HepG2 (cell line): Measurements from ENCODE around the gene WDR83. TPM values are rescaled to one million over a fixed set of nuclear protein-coding genes. Genes with fewer than 3 reads are reported as not detected.

Experiments used
- AKNA ChIP-seq: sonication (generic); formaldehyde crosslinking; IDR thresholded peaks from 2 replicates; pipeline ENCODE4 v1.4.0; 2020; ENCODE audit warnings: missing genetic modification reagents, borderline replicate concordance
- FOXA3 ChIP-seq: IDR thresholded peaks from 2 replicates; pipeline ENCODE4 v1.6.1; 2016; ENCODE audit warnings: missing genetic modification reagents, missing compliant biosample characterization
- HOMEZ ChIP-seq: IDR thresholded peaks from 2 replicates; pipeline ENCODE4 v1.6.1; 2016; ENCODE audit warnings: low read depth
- NRL ChIP-seq: sonication (generic); formaldehyde crosslinking; IDR thresholded peaks from 2 replicates; pipeline ENCODE4 v1.5.0; 2020; ENCODE audit warnings: missing genetic modification reagents, mild to moderate bottlenecking, moderate library complexity, borderline replicate concordance
- REPIN1 ChIP-seq: sonication (generic); formaldehyde crosslinking; IDR thresholded peaks from 2 replicates; pipeline ENCODE4 v1.8.0; 2022; ENCODE audit warnings: missing genetic modification reagents, low read depth, mild to moderate bottlenecking, borderline replicate concordance
- RNF2 ChIP-seq: fragments of 450-650 bp; conservative IDR thresholded peaks from 2 replicates; pipeline ENCODE4 v1.6.1; 2016; ENCODE audit warnings: low read depth
- SALL2 ChIP-seq: sonication (generic); formaldehyde crosslinking; IDR thresholded peaks from 2 replicates; pipeline ENCODE4 v1.8.1; 2023; ENCODE audit warnings: mild to moderate bottlenecking, missing genetic modification reagents, inconsistent platforms
- SRY ChIP-seq: sonication (generic); formaldehyde crosslinking; IDR thresholded peaks from 2 replicates; pipeline ENCODE4 v1.8.0; 2022; ENCODE audit warnings: mild to moderate bottlenecking, missing genetic modification reagents
- YEATS4 ChIP-seq: sonication (generic); formaldehyde crosslinking; IDR thresholded peaks from 2 replicates; pipeline ENCODE4 v1.4.0; 2020; ENCODE audit warnings: missing genetic modification reagents, borderline replicate concordance
- ZBTB46 ChIP-seq: sonication (generic); formaldehyde crosslinking; IDR thresholded peaks from 2 replicates; pipeline ENCODE4 v1.4.0; 2020; ENCODE audit warnings: mild to moderate bottlenecking, missing genetic modification reagents, borderline replicate concordance
- ZFP36L2 ChIP-seq: sonication (generic); formaldehyde crosslinking; IDR thresholded peaks from 2 replicates; pipeline ENCODE4 v1.4.0; 2020; ENCODE audit warnings: missing genetic modification reagents
- ZNF468 ChIP-seq: sonication (generic); formaldehyde crosslinking; IDR thresholded peaks from 2 replicates; pipeline ENCODE4 v1.8.0; 2022; ENCODE audit warnings: mild to moderate bottlenecking, moderate library complexity, missing genetic modification reagents
- ZNF616 ChIP-seq: sonication (generic); formaldehyde crosslinking; IDR thresholded peaks from 2 replicates; pipeline ENCODE4 v1.5.0; 2020; ENCODE audit warnings: low read depth, mild to moderate bottlenecking, missing genetic modification reagents
- ZNF737 ChIP-seq: sonication (generic); formaldehyde crosslinking; IDR thresholded peaks from 2 replicates; pipeline ENCODE4 v1.5.0; 2020; ENCODE audit warnings: missing genetic modification reagents, mild to moderate bottlenecking, borderline replicate concordance
- polyA plus RNA-seq, 8 experiments: library from polyadenylated mRNA; depleted of rRNA in 3 of 8; stranded (reverse) in 7 of 8; unstranded in 1 of 8; fragments of >200 nt; fragmentation: Illumina TruSeq in 4 of 8; extraction: Trizol in 4 of 8; gene quantifications; 2 replicates each; pipeline versions ENCODE4 v1.2.1 to v1.2.3, GENCODE V29; 2011 to 2016; ENCODE audit warnings: low read depth in 4 of 8, missing spikeins in 1 of 8, mixed read lengths in 1 of 8; ENCODE audit not compliant: insufficient read depth in 1 of 8
- total RNA-seq, 5 experiments: library from RNA; depleted of rRNA; stranded (reverse); fragments of >200 nt; fragmentation: Illumina TruSeq; extraction: Trizol; gene quantifications; 2 replicates each; pipeline ENCODE4 v1.2.3, GENCODE V29; 2016; ENCODE audit warnings: low read depth in 1 of 5

The WDR83 gene
- total and polyA plus RNA-seq, 2 of the 13 experiments (the other 11 are each of a cell fraction or from before 2014, with no cell fraction given) = 4.5 to 10.7 TPM

- TF ChIP-seq HOMEZ (CRISPR knock-in tag) = no peak
- TF ChIP-seq SALL2 (CRISPR knock-in tag) = no peak; the same call in 1 of the 2 replicates
- TF ChIP-seq ZNF737 (CRISPR knock-in tag) = no peak
- TF ChIP-seq ZFP36L2 (CRISPR knock-in tag) = no peak
- no peak for TF ChIP-seq AKNA
- no peak for TF ChIP-seq ZNF616 (CRISPR knock-in tag)
- TF ChIP-seq NRL (CRISPR knock-in tag) = no peak
- TF ChIP-seq REPIN1 (CRISPR knock-in tag) = 0 out of 2 replicates have a peak, but pooled peaks have one; percentile 36
- no peak for TF ChIP-seq ZBTB46 (CRISPR knock-in tag)
- no peak for TF ChIP-seq RNF2
- peak; percentile 51 for TF ChIP-seq FOXA3 (CRISPR knock-in tag)
- TF ChIP-seq SRY (CRISPR knock-in tag) = no peak
- TF ChIP-seq YEATS4 (CRISPR knock-in tag) = peak; percentile 22; the same call in 1 of the 2 replicates
- no peak for TF ChIP-seq ZNF468 (CRISPR knock-in tag)
Measured at GRCh38 chr19:12722566-12723380, 56.2 kb downstream of the WDR83 start (continued).
